Measurements from ENCODE around the gene ZNF469. TPM values are rescaled to one million over a fixed set of nuclear protein-coding genes. Genes with fewer than 3 reads are reported as not detected.

Gene ZNF469
- total RNA-seq, 1 experiment from 2014 or later = 3.2 TPM

DNA sequence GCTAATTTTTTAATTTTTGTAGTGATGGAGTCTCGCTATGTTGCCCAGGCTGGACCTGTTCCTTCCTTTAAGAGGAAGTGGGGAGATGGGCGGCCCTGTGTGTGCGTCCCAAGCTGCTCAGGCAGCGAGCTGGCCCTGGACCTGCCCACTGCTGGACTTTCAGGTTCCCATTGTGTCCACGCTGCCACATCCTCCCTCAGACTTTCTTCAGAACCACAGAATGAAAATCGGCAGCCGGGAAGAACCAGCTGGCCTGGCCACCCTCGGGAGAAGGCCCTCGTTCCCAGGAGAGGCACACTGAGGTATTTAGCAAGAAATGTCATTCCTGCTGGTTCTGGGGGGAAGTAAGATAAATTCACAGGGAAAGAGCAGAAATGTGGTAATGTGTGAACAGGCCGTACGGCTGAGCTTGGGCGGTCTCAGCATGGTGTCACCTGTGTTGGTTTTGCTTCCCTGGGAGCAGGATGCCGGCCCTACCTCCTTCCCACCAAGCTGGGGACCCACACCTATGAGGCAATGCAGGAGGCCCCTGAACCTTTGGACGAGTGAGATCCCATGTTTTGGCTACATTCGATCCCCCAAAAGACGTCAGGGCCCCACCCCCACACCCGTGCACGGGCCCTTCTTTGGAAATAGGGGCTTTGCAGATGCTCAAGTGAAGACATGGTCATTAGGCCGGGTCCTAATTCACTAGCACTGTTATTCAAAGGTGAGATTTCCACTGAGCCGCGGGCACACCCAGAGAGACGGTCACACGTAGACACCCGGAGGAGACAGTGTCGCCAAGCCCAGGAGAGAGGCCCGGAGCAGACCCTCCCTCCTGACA is 35.9 kb upstream of the ZNF469 start:
- Mint-ChIP-seq H3K27ac (no peak overlapping the region), H3K4me1 (no peaks in the 10 kb centered on the region), H3K36me3 (no peaks in the 10 kb centered on the region), H3K9me3 (peaks cover 22% of the 10 kb centered on the region), H3K27me3 (ENCODE audit: low read depth) (no peaks in the 10 kb centered on the region), H3K4me3 (no peak overlapping the region)
- ChIA-PET CTCF (interaction anchor here (0.6 to 1.6 kb wide), 4 partner anchors 8 to 487 kb away, joined by 3 to 7 read pairs (median 4); no protein-coding TSS in a partner anchor), POLR2A (no interaction called here)
- ATAC-seq = no peak
- TF ChIP-seq, protein P1, sequence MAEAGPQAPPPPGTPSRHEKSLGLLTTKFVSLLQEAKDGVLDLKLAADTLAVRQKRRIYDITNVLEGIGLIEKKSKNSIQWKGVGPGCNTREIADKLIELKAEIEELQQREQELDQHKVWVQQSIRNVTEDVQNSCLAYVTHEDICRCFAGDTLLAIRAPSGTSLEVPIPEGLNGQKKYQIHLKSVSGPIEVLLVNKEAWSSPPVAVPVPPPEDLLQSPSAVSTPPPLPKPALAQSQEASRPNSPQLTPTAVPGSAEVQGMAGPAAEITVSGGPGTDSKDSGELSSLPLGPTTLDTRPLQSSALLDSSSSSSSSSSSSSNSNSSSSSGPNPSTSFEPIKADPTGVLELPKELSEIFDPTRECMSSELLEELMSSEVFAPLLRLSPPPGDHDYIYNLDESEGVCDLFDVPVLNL (CRISPR knock-in tag; IDR thresholded peaks at IDR 0.05; ENCODE audit: borderline replicate concordance, low read depth) = no peak
- TF ChIP-seq SOX15 (CRISPR knock-in tag; IDR thresholded peaks at IDR 0.05) (no peak), JAZF1 (CRISPR knock-in tag; IDR thresholded peaks at IDR 0.05) (no peak)
- TF ChIP-seq, protein P2, sequence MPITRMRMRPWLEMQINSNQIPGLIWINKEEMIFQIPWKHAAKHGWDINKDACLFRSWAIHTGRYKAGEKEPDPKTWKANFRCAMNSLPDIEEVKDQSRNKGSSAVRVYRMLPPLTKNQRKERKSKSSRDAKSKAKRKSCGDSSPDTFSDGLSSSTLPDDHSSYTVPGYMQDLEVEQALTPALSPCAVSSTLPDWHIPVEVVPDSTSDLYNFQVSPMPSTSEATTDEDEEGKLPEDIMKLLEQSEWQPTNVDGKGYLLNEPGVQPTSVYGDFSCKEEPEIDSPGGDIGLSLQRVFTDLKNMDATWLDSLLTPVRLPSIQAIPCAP (CRISPR knock-in tag; IDR thresholded peaks at IDR 0.05) = no peak
- DNase-seq (ENCODE audit: low spot score) = no peak

DNA sequence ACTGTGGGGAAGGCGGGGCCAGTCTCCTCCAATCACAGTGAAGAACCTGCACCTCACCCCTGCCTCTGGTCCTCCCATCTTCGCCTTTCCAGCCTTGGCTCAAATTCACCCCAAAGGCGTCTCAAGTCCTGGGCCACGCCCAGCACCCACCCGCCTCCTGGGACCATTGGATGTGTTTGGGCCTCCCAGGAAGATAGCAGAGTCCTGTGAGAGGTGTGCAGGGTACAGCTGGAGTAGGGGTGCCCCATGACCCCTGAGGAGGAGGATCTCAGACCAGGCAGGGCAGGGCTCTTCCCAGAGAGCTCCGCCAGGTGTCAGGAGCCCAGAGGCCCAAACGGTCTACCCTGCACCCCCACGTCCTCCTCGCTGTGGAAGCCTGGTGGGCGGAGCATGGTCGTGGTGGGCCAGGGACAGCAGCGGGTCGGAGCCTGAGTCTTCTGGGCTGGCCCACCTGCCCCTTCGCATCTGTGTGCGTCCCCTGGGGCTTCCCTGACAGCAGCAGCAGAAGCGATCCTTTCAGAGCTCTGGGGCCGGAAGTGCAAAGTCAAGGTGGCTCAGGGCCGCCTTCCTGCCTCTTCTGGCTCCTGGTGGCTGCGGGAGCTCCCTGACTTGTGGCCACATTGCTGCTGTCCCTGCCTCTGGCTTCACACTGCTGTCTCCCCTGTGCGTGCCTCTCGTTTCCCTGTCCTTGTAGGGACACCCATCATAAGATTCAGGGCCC is 34.9 kb upstream of the ZNF469 start:
- POLR2A ChIA-PET = no interaction called here
- H3K9me3 Mint-ChIP-seq = peaks cover 20% of the 10 kb centered on the region
- H3K27me3 Mint-ChIP-seq (ENCODE audit: low read depth) = no peaks in the 10 kb centered on the region
- no peak overlapping the region for H3K27ac Mint-ChIP-seq
- no peaks in the 10 kb centered on the region for H3K36me3 Mint-ChIP-seq
- CTCF ChIA-PET = interaction anchor here (0.6 to 1.6 kb wide), 3 partner anchors 10 to 488 kb away, joined by 3 to 7 read pairs (median 3); no protein-coding TSS in a partner anchor
- no peak overlapping the region for H3K4me3 Mint-ChIP-seq
- ATAC-seq = no peak
- H3K4me1 Mint-ChIP-seq = no peaks in the 10 kb centered on the region
- TF ChIP-seq IRF2 (CRISPR knock-in tag; IDR thresholded peaks at IDR 0.05; ENCODE audit: borderline replicate concordance, low read depth) = no peak
- no peak for TF ChIP-seq ZNF416 (CRISPR knock-in tag; IDR thresholded peaks at IDR 0.05)
- TF ChIP-seq GTF2I (CRISPR knock-in tag; conservative IDR thresholded peaks at IDR 0.05) = no peak
- TF ChIP-seq NFE2L1 (CRISPR knock-in tag; IDR thresholded peaks at IDR 0.05) = no peak
- TF ChIP-seq SOX15 (CRISPR knock-in tag; IDR thresholded peaks at IDR 0.05) = no peak
- TF ChIP-seq, protein P3, sequence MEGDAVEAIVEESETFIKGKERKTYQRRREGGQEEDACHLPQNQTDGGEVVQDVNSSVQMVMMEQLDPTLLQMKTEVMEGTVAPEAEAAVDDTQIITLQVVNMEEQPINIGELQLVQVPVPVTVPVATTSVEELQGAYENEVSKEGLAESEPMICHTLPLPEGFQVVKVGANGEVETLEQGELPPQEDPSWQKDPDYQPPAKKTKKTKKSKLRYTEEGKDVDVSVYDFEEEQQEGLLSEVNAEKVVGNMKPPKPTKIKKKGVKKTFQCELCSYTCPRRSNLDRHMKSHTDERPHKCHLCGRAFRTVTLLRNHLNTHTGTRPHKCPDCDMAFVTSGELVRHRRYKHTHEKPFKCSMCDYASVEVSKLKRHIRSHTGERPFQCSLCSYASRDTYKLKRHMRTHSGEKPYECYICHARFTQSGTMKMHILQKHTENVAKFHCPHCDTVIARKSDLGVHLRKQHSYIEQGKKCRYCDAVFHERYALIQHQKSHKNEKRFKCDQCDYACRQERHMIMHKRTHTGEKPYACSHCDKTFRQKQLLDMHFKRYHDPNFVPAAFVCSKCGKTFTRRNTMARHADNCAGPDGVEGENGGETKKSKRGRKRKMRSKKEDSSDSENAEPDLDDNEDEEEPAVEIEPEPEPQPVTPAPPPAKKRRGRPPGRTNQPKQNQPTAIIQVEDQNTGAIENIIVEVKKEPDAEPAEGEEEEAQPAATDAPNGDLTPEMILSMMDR (IDR thresholded peaks at IDR 0.05) = no peak
- TF ChIP-seq, protein P4, sequence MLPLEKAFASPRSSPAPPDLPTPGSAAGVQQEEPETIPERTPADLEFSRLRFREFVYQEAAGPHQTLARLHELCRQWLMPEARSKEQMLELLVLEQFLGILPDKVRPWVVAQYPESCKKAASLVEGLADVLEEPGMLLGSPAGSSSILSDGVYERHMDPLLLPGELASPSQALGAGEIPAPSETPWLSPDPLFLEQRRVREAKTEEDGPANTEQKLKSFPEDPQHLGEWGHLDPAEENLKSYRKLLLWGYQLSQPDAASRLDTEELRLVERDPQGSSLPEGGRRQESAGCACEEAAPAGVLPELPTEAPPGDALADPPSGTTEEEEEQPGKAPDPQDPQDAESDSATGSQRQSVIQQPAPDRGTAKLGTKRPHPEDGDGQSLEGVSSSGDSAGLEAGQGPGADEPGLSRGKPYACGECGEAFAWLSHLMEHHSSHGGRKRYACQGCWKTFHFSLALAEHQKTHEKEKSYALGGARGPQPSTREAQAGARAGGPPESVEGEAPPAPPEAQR (CRISPR knock-in tag; IDR thresholded peaks at IDR 0.05) = no peak
- TF ChIP-seq ZNF671 (CRISPR knock-in tag; IDR thresholded peaks at IDR 0.05) = no peak
- TF ChIP-seq, protein P5, sequence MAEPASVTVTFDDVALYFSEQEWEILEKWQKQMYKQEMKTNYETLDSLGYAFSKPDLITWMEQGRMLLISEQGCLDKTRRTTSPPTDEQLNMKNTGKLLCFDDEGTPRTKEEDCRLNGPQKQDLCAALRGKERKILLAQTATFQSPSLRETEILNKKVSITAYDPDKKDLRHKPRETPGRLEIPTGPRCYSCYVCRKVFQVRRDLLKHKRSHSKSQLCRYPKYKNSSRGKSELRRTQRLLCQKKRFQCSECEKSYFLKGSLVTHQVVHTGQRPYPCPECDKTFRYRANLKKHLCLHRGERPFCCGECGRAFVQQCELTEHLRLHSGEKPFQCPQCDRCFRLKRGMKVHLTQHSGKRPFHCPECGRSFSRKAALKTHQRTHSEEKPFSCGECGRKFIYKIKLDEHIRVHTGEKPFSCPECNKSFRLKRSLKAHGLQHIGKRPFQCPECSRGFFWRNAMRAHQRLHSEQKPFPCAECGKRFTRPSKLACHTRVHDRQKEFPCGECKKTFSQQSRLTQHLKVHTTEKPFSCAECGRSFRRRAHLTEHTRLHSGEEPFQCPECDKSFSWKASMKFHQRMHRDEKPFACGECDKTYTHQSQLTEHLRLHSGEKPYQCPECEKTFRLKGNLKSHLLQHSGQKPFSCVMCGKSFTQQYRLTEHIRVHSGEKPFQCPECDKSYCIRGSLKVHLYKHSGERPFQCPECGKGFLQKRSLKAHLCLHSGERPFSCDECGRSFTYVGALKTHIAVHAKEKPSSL (CRISPR knock-in tag; conservative IDR thresholded peaks at IDR 0.05) = no peak
- DNase-seq (ENCODE audit: low spot score) = no peak

Measured in WTC11 (cell line).